PFSK-1 (cell line): ENCODE results near the gene LY6G5C.

ENCODE experiments used
- FOXP2 ChIP-seq: optimal IDR thresholded peaks from 2 replicates; pipeline ENCODE3; 2011; ENCODE audit warnings: borderline replicate concordance, control low read depth, inconsistent platforms; ENCODE audit not compliant: insufficient read depth; ENCODE audit errors: extremely low read length, extremely low read depth
- POLR2AphosphoS5 ChIP-seq: IDR thresholded peaks from 2 replicates; pipeline ENCODE4 v1.6.1; 2012; ENCODE audit warnings: low read depth, mild to moderate bottlenecking, control low read depth, low read length, moderate library complexity
- REST ChIP-seq, 2 experiments: IDR thresholded peaks; 2 replicates each; pipeline versions ENCODE4 v1.6.1 to v1.8.0; 2011 to 2012; ENCODE audit warnings: low read depth in 2 of 2, low read length in 2 of 2, control low read depth in 1 of 2, inconsistent platforms in 1 of 2, mild to moderate bottlenecking in 1 of 2, moderate library complexity in 1 of 2; ENCODE audit not compliant: insufficient read depth in 1 of 2
- SIN3A ChIP-seq: IDR thresholded peaks from 2 replicates; pipeline ENCODE4 v1.6.1; 2012; ENCODE audit warnings: mild to moderate bottlenecking, low read length, moderate library complexity, borderline replicate concordance; ENCODE audit not compliant: insufficient read depth
- TAF1 ChIP-seq: IDR thresholded peaks from 2 replicates; pipeline ENCODE4 v1.6.1; 2012; ENCODE audit warnings: low read length, control low read depth, borderline replicate concordance; ENCODE audit not compliant: insufficient read depth

LY6G5C gene

DNA sequence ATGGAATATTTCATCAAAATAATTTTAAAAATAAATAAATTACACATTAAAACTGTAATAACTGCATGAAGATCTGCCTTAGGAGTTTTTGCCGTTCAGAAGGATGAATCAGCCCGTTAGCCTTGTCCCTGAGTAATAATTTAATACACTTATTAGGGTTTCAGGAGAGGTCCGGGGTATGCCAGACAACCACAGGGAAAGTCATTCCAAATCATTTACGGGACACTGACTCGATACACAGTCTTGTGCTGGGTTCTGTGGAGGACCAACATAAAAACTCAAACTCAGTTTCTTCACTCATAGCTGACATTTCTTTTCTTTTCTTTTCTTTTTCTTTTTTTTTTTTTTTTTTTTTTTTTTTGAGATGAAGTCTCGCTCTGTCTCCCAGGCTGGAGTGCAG lies 25.1 kb upstream of the LY6G5C start:
- TF ChIP-seq SIN3A: no peak

DNA sequence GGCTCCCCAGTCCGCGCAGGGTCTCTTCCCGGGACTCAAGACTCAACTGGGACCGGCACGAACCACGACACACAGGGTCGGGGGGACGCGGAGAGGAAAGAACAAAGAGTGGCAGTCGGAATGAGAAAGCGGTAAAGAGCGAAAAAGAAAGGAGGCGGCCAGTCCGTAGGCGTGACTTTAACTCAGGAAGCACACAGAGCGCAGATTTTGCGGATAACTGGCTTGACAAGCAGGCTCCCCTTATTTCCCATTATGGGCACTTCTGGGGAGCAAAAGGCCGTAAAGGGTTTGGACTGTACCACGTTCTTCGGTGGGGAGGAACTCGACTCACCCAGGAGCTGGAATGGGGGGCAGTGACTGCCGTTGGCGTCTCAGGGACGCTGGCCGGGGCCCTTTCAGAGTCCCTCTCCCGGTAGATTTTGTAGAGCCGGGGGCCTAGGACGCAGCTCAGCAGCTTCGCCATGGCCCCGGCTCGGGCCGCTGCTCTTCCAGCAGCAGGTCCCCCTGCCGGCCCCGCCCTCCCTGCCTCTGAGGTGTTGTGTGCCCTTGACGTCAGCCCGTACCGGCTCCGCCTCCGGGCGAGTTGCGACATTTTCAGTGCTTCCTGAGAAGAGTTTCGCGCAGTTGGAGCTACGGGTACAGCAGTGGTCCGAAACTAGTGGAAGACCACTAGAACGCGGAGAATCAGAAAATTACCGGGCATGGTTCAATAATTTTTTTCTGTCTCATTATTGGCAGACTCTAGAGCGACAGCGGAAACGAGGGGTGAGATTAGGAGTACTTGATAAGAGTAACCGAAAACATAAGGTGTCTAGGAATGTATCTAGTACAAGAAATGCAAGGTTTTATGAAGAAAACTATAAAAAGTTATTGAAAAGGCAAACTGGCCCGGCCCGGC lies 22.2 kb upstream of the LY6G5C start, which contains the start of gene ABHD16A:
Gene ABHD16A, minus strand, starts transcription at position 506 of the 898 bp plus-strand sequence. Its CDS starts 43 bp downstream, at position 463.
- TF ChIP-seq FOXP2: peak; percentile 95
- no peak for TF ChIP-seq TAF1
- TF ChIP-seq POLR2AphosphoS5: peak; percentile 88
- no peak for TF ChIP-seq REST (IDR thresholded peaks at IDR 0.05; ENCODE audit: insufficient read depth in 1 of 2, low read depth in 2 of 2, low read length in 2 of 2)
- TF ChIP-seq SIN3A: peak; percentile 52; the same call in 1 of the 2 replicates

DNA sequence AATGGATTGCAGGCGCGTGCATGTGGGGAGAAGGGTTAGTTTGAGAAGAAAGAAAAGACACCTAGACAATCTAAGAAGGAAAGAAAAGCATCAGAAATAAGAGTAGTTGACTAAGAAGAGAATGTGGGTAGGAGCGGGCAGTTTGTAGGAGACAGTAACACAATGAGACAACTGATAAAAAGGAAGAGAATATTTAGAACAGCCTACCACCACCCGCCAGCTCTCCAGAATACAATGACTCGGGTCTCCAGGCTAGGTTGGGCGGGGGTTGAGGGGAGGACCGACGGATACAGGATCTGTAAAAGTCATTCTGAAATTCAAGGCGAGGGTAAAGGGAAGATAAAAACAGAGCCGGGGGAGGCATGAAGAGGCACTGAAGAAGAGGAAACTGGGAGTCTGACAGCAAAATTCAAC lies 21.5 kb upstream of the LY6G5C start:
- no peak for TF ChIP-seq FOXP2
- no peak for TF ChIP-seq SIN3A
- no peak for TF ChIP-seq POLR2AphosphoS5
- no peak for TF ChIP-seq TAF1
- no peak for TF ChIP-seq REST (IDR thresholded peaks at IDR 0.05; ENCODE audit: insufficient read depth in 1 of 2, low read depth in 2 of 2, low read length in 2 of 2)

GRCh38 chr6:31701666-31702404 lies 21.0 kb upstream of the LY6G5C start:
- no peak for TF ChIP-seq REST (IDR thresholded peaks at IDR 0.05; ENCODE audit: insufficient read depth in 1 of 2, low read depth in 2 of 2, low read length in 2 of 2)
- no peak for TF ChIP-seq FOXP2
- TF ChIP-seq SIN3A: no peak
- no peak for TF ChIP-seq POLR2AphosphoS5
- no peak for TF ChIP-seq TAF1

- TF ChIP-seq POLR2AphosphoS5 (no peak), TAF1 (no peak), SIN3A (no peak), REST (IDR thresholded peaks at IDR 0.05; ENCODE audit: insufficient read depth in 1 of 2, low read depth in 2 of 2, low read length in 2 of 2) (no peak), FOXP2 (no peak)
These were observed 20.0 kb upstream of the LY6G5C start for GRCh38 chr6:31700740-31701401.
